NCI-H2081 treated with DMSO at 0.1 percent for 48 hours (cell line): ENCODE measurements around the gene PLD1.
"Not testable (repeated sequence)": the region's sequence is repeated elsewhere in the genome, so short reads cannot be mapped to it uniquely, and the experiment has no call there.

Experiments
- DNase-seq: peaks from one replicate; lab custom pipeline; 2025; lab: John Stamatoyannopoulos, UW

Gene PLD1

GRCh38 chr3:171809861-171810628 lies at the start of gene PLD1:
Gene PLD1 (minus strand): TSS chr3:171810483. CDS start chr3:171738051, 72,432 bp downstream.
- peak; percentile 38 for DNase-seq

- not testable (repeated sequence) for DNase-seq
These were observed 48.5 kb upstream of the PLD1 start for GRCh38 chr3:171858770-171859169.

- DNase-seq = no peak
These were observed 44.5 kb upstream of the PLD1 start for GRCh38 chr3:171854649-171855305.

- no peak for DNase-seq
These were observed 41.4 kb upstream of the PLD1 start for GRCh38 chr3:171851660-171852058.

- no peak for DNase-seq
These were observed 40.8 kb upstream of the PLD1 start for GRCh38 chr3:171850960-171851659.

GRCh38 chr3:171850320-171850959 lies 40.2 kb upstream of the PLD1 start:
- no peak for DNase-seq

- DNase-seq = no peak
These were observed 39.5 kb upstream of the PLD1 start for GRCh38 chr3:171849617-171850319.

GRCh38 chr3:171847595-171848259 lies 37.4 kb upstream of the PLD1 start:
- no peak for DNase-seq

GRCh38 chr3:171847133-171847532 lies 36.9 kb upstream of the PLD1 start:
- no peak for DNase-seq

- DNase-seq = no peak
These were observed 36.3 kb upstream of the PLD1 start for GRCh38 chr3:171846597-171846996.

- no peak for DNase-seq
These were observed 35.4 kb upstream of the PLD1 start for GRCh38 chr3:171845481-171846284.

GRCh38 chr3:171844873-171845272 lies 34.6 kb upstream of the PLD1 start:
- DNase-seq = no peak

GRCh38 chr3:171842864-171843518 lies 32.7 kb upstream of the PLD1 start, which contains the start of gene TMEM212:
Gene TMEM212 (plus strand): TSS chr3:171843349. CDS start chr3:171843384, 35 bp downstream.
- DNase-seq = no peak

GRCh38 chr3:171841620-171842000 lies 31.3 kb upstream of the PLD1 start:
- DNase-seq = no peak

- DNase-seq = no peak
These were observed 30.7 kb upstream of the PLD1 start for GRCh38 chr3:171840811-171841619.

GRCh38 chr3:171840445-171840810 lies 30.1 kb upstream of the PLD1 start:
- DNase-seq = no peak

GRCh38 chr3:171839270-171839669 lies 29.0 kb upstream of the PLD1 start:
- no peak for DNase-seq

- no peak for DNase-seq
These were observed 28.0 kb upstream of the PLD1 start for GRCh38 chr3:171838218-171838720.

GRCh38 chr3:171837698-171838097 lies 27.4 kb upstream of the PLD1 start:
- no peak for DNase-seq
